AG04450 (cell line): ENCODE data around the gene SCGB1A1. TPM values are rescaled to one million over a fixed set of nuclear protein-coding genes. Genes with fewer than 3 reads are reported as not detected.

Experiments used
- CTCF ChIA-PET: fragments of 300-600, 350-600 bp; formaldehyde crosslinking; extraction: SDS; loops from one replicate; lab custom pipeline; 2022; ENCODE audit warnings: antibody characterized with exemption, inconsistent platforms; lab: Charles Lee
- POLR2A ChIA-PET: fragments of 350-600 bp; formaldehyde crosslinking; extraction: SDS; loops from one replicate; lab custom pipeline; 2021; ENCODE audit warnings: antibody characterized with exemption, inconsistent platforms; lab: Yijun Ruan, JAX
- DNase-seq: peaks from one replicate; pipeline ENCODE4 v3.0.0-alpha.2; 2011; ENCODE audit warnings: low read depth, low spot score
- H3K27ac ChIP-seq: one replicate; pipeline ENCODE4 v1.5.1; 2012; ENCODE audit warnings: low read depth, low read length, control low read depth
- H3K27me3 ChIP-seq: one replicate; pipeline ENCODE4 v1.6.0; 2012; ENCODE audit warnings: low read length; ENCODE audit not compliant: control insufficient read depth, insufficient read depth
- H3K4me3 ChIP-seq: 2 replicates; pipeline ENCODE4 v1.5.1; 2011; ENCODE audit warnings: mild to moderate bottlenecking, low read depth, low read length, control low read depth
- H3K9me3 ChIP-seq: 2 replicates; pipeline ENCODE4 v1.5.1; 2012; ENCODE audit warnings: low read length; ENCODE audit not compliant: control insufficient read depth, insufficient read depth
- CTCF ChIP-seq: IDR thresholded peaks from 2 replicates; pipeline ENCODE4 v1.5.1; 2011; ENCODE audit warnings: low read depth, low read length, control low read depth, inconsistent platforms
- polyA plus RNA-seq: library from polyadenylated mRNA; depleted of rRNA; stranded (reverse); fragments of >200 nt; gene quantifications from 2 replicates; pipeline ENCODE4 v1.2.3, GENCODE V29; 2011; rRNA removed

Gene SCGB1A1
- polyA plus RNA-seq, 1 experiment: not detected

- no peak overlapping the region for H3K4me3 ChIP-seq
- H3K27ac ChIP-seq: no peak overlapping the region
- CTCF ChIA-PET: no interaction called here
- no peaks in the 10 kb centered on the region for H3K27me3 ChIP-seq
- H3K9me3 ChIP-seq: no peaks in the 10 kb centered on the region
- POLR2A ChIA-PET: no interaction called here
- DNase-seq: no peak
- TF ChIP-seq CTCF: no peak
These were observed 52.8 kb downstream of the SCGB1A1 start for GRCh38 chr11:62471603-62472002.

GRCh38 chr11:62472063-62472884 is 53.4 kb downstream of the SCGB1A1 start:
- Histone ChIP-seq H3K27me3 (no peaks in the 10 kb centered on the region), H3K4me3 (no peak overlapping the region), H3K9me3 (no peaks in the 10 kb centered on the region), H3K27ac (no peak overlapping the region)
- ChIA-PET POLR2A (no interaction called here), CTCF (interaction anchor here (1.6 kb wide), 1 partner anchor 47 kb away, joined by 7 read pairs; no protein-coding TSS in a partner anchor)
- no peak for DNase-seq
- no peak for TF ChIP-seq CTCF

Other genes with a start within 250 kb of the SCGB1A1 start
- not detected in 2 replicates for gene SCGB1D1, start 228.8 kb upstream of the SCGB1A1 start, polyA plus RNA-seq
- gene SCGB2A1, start 210.4 kb upstream of the SCGB1A1 start, polyA plus RNA-seq: not detected in 2 replicates
- gene SCGB1D2, start 176.8 kb upstream of the SCGB1A1 start, polyA plus RNA-seq: not detected in 2 replicates
- gene SCGB2A2, start 148.9 kb upstream of the SCGB1A1 start, polyA plus RNA-seq: not detected in 2 replicates
- gene SCGB1D4, start 120.0 kb upstream of the SCGB1A1 start, polyA plus RNA-seq: not detected in 2 replicates
- gene ASRGL1, start 81.6 kb upstream of the SCGB1A1 start, polyA plus RNA-seq: 0.48 and 0.61 TPM in 2 replicates
- 231 and 243 TPM in 2 replicates for gene AHNAK, start 127.8 kb downstream of the SCGB1A1 start, polyA plus RNA-seq
- gene EEF1G, start 154.9 kb downstream of the SCGB1A1 start, polyA plus RNA-seq: 2,186 and 2,474 TPM in 2 replicates
- gene TUT1, start 172.5 kb downstream of the SCGB1A1 start, polyA plus RNA-seq: 7.8 and 9.0 TPM in 2 replicates
- 22.9 and 36.7 TPM in 2 replicates for gene MTA2, start 182.8 kb downstream of the SCGB1A1 start, polyA plus RNA-seq
- gene EML3, start 193.7 kb downstream of the SCGB1A1 start, polyA plus RNA-seq: 17.1 and 18.6 TPM in 2 replicates
- 1.4 and 2.0 TPM in 2 replicates for gene ROM1, start 194.2 kb downstream of the SCGB1A1 start, polyA plus RNA-seq
- 14.5 and 20.2 TPM in 2 replicates for gene B3GAT3, start 203.0 kb downstream of the SCGB1A1 start, polyA plus RNA-seq
- gene GANAB, start 227.6 kb downstream of the SCGB1A1 start, polyA plus RNA-seq: 369 and 464 TPM in 2 replicates
- 10.6 and 12.6 TPM in 2 replicates for gene INTS5, start 234.3 kb downstream of the SCGB1A1 start, polyA plus RNA-seq
- gene C11orf98, start 246.2 kb downstream of the SCGB1A1 start, polyA plus RNA-seq: 38.8 and 43.6 TPM in 2 replicates
- 4.6 and 4.7 TPM in 2 replicates for gene CSKMT, start 246.3 kb downstream of the SCGB1A1 start, polyA plus RNA-seq